ENCODE measurements around the gene UBE3B. TPM values are rescaled to one million over a fixed set of nuclear protein-coding genes. Genes with fewer than 3 reads are reported as not detected.
A peak's percentile ranks its signal among the peaks of the same experiment; 100 is the strongest.

Gene UBE3B
- total RNA-seq, 1 experiment from 2014 or later: 16.8 TPM

GRCh38 chr12:109494348-109494881, 17.0 kb downstream of the UBE3B start:
- DNase-seq (ENCODE audit: low spot score): no peak

- DNase-seq (ENCODE audit: low spot score): no peak
These were observed 17.6 kb downstream of the UBE3B start for GRCh38 chr12:109495012-109495411.

GRCh38 chr12:109496306-109496705, 18.9 kb downstream of the UBE3B start:
- no peak for DNase-seq (ENCODE audit: low spot score)

- DNase-seq (ENCODE audit: low spot score): no peak
These were observed 20.2 kb downstream of the UBE3B start for GRCh38 chr12:109497675-109498074.

- no peak for DNase-seq (ENCODE audit: low spot score)
These were observed 23.2 kb downstream of the UBE3B start for GRCh38 chr12:109500406-109501185.

GRCh38 chr12:109501299-109501698, 23.9 kb downstream of the UBE3B start:
- no peak for DNase-seq (ENCODE audit: low spot score)

GRCh38 chr12:109502332-109502731, 24.9 kb downstream of the UBE3B start:
- DNase-seq (ENCODE audit: low spot score): no peak

GRCh38 chr12:109503611-109504010, 26.2 kb downstream of the UBE3B start:
- no peak for DNase-seq (ENCODE audit: low spot score)

- DNase-seq (ENCODE audit: low spot score): no peak
These were observed 26.6 kb downstream of the UBE3B start for GRCh38 chr12:109504068-109504467.

- DNase-seq (ENCODE audit: low spot score): no peak
These were observed 32.8 kb downstream of the UBE3B start for GRCh38 chr12:109510196-109510595.

- no peak for DNase-seq (ENCODE audit: low spot score)
These were observed 35.2 kb downstream of the UBE3B start for GRCh38 chr12:109512608-109513007.

GRCh38 chr12:109513051-109513450, 35.6 kb downstream of the UBE3B start:
- no peak for DNase-seq (ENCODE audit: low spot score)

- DNase-seq (ENCODE audit: low spot score): no peak
These were observed 36.5 kb downstream of the UBE3B start for GRCh38 chr12:109513977-109514376.

- DNase-seq (ENCODE audit: low spot score): no peak
These were observed 40.2 kb downstream of the UBE3B start for GRCh38 chr12:109517619-109518018.

GRCh38 chr12:109518820-109519665, 41.6 kb downstream of the UBE3B start:
- peak; percentile 79 for DNase-seq (ENCODE audit: low spot score)

- no peak for DNase-seq (ENCODE audit: low spot score)
These were observed 42.4 kb downstream of the UBE3B start for GRCh38 chr12:109519787-109520186.

GRCh38 chr12:109521831-109522230, 44.4 kb downstream of the UBE3B start:
- DNase-seq (ENCODE audit: low spot score): no peak

GRCh38 chr12:109523071-109523470, 45.6 kb downstream of the UBE3B start:
- no peak for DNase-seq (ENCODE audit: low spot score)

GRCh38 chr12:109523504-109523903, 46.1 kb downstream of the UBE3B start:
- no peak for DNase-seq (ENCODE audit: low spot score)

GRCh38 chr12:109524466-109525278, 47.2 kb downstream of the UBE3B start:
- no peak for DNase-seq (ENCODE audit: low spot score)

GRCh38 chr12:109525279-109525585, 47.8 kb downstream of the UBE3B start:
- no peak for DNase-seq (ENCODE audit: low spot score)
